Activated CD8-positive, alpha-beta memory T cell treated with anti-CD3 and anti-CD28 coated beads for 48 hours (primary cell): ENCODE results near the gene MEIS2.

Experiments
- DNase-seq, 3 experiments: peaks; one replicate each; pipeline ENCODE4 v3.0.0-alpha.2; 2020; ENCODE audit warnings: low read depth in 2 of 3, low spot score in 2 of 3

MEIS2 gene

GRCh38 chr15:37077623-37078351 lies 22.6 kb downstream of the MEIS2 start:
- no peak for DNase-seq

- no peak for DNase-seq
Measured at GRCh38 chr15:37076543-37076942, 23.8 kb downstream of the MEIS2 start.

- no peak for DNase-seq
Measured at GRCh38 chr15:37075777-37076176, 24.6 kb downstream of the MEIS2 start.

- no peak for DNase-seq
Measured at GRCh38 chr15:37072181-37072580, 28.2 kb downstream of the MEIS2 start.

GRCh38 chr15:37071134-37071533 lies 29.2 kb downstream of the MEIS2 start:
- DNase-seq, result no peak

- no peak for DNase-seq
Measured at GRCh38 chr15:37070686-37071085, 29.7 kb downstream of the MEIS2 start.

- DNase-seq, result no peak
Measured at GRCh38 chr15:37061996-37062395, 38.4 kb downstream of the MEIS2 start.

- no peak for DNase-seq
Measured at GRCh38 chr15:37059086-37059485, 41.3 kb downstream of the MEIS2 start.

- DNase-seq, result no peak
Measured at GRCh38 chr15:37058316-37058985, 41.9 kb downstream of the MEIS2 start.

- no peak for DNase-seq
Measured at GRCh38 chr15:37057831-37058230, 42.5 kb downstream of the MEIS2 start.

- DNase-seq, result no peak
Measured at GRCh38 chr15:37057256-37057655, 43.1 kb downstream of the MEIS2 start.

- DNase-seq, result no peak
Measured at GRCh38 chr15:37056177-37057121, 43.9 kb downstream of the MEIS2 start.

GRCh38 chr15:37055481-37055880 lies 44.9 kb downstream of the MEIS2 start:
- no peak for DNase-seq

GRCh38 chr15:37054336-37054735 lies 46.0 kb downstream of the MEIS2 start:
- DNase-seq, result no peak

GRCh38 chr15:37053166-37053565 lies 47.2 kb downstream of the MEIS2 start:
- DNase-seq, result no peak

GRCh38 chr15:37050345-37050744 lies 50.0 kb downstream of the MEIS2 start:
- DNase-seq, result no peak

- no peak for DNase-seq
Measured at GRCh38 chr15:37046876-37047614, 53.3 kb downstream of the MEIS2 start.

GRCh38 chr15:37045859-37046740 lies 54.2 kb downstream of the MEIS2 start:
- DNase-seq, result no peak

GRCh38 chr15:37044915-37045648 lies 55.3 kb downstream of the MEIS2 start:
- DNase-seq, result no peak
